SK-N-SH (cell line): Measurements from ENCODE around the gene TRNT1. TPM values are rescaled to one million over a fixed set of nuclear protein-coding genes. Genes with fewer than 3 reads are reported as not detected.

Experiments
- CTCF ChIA-PET: fragments of 300-600, 350-600 bp; formaldehyde crosslinking; extraction: SDS; loops from one replicate; lab custom pipeline; 2021; lab: Yijun Ruan, JAX
- POLR2A ChIA-PET: fragments of 350-600 bp; sonication (Branson Sonifier 250); formaldehyde crosslinking; extraction: SDS; loops from one replicate; lab custom pipeline; 2020; ENCODE audit warnings: antibody characterized with exemption, inconsistent platforms; lab: Yijun Ruan, JAX
- DNase-seq: peaks from one replicate; pipeline ENCODE4 v3.0.0; 2012
- H2AFZ ChIP-seq: fragments of 200-600 bp; sonication (generic); 2 replicates; pipeline ENCODE4 v1.8.1; 2016; ENCODE audit warnings: antibody characterized with exemption, mild to moderate bottlenecking, low read depth
- H3F3A ChIP-seq: fragments of 200-600 bp; sonication (generic); replicated peaks from 2 replicates; pipeline ENCODE3; 2016; ENCODE audit warnings: antibody characterized with exemption, mild to moderate bottlenecking; ENCODE audit not compliant: insufficient read depth
- H3K27ac ChIP-seq, 2 experiments: fragments of 200-500 bp in 1 of 2; fragments of 200-600 bp in 1 of 2; sonication (Bioruptor generic) in 1 of 2; sonication (generic), shearing (Covaris generic) in 1 of 2; 2 replicates each; pipeline versions ENCODE4 v1.5.1 to v1.6.1; 2014 to 2016; ENCODE audit warnings: low read depth in 2 of 2, inconsistent platforms in 1 of 2, low read length in 1 of 2, mild to moderate bottlenecking in 1 of 2, mixed read lengths in 1 of 2
- H3K27me3 ChIP-seq: fragments of 200-600 bp; sonication (generic), shearing (Covaris generic); 2 replicates; pipeline ENCODE4 v1.6.1; 2016; ENCODE audit warnings: mixed run types; ENCODE audit not compliant: insufficient read depth
- H3K36me3 ChIP-seq, 2 experiments: fragments of 200-500 bp in 1 of 2; fragments of 200-600 bp in 1 of 2; sonication (Bioruptor generic) in 1 of 2; sonication (generic) in 1 of 2; replicated peaks in 1 of 2; 2 replicates each; pipeline versions ENCODE3 to v1.5.1; 2014 to 2016; ENCODE audit warnings: low read length in 1 of 2, mild to moderate bottlenecking in 1 of 2; ENCODE audit not compliant: insufficient read depth in 2 of 2, control insufficient read depth in 1 of 2
- H3K4me1 ChIP-seq, 2 experiments: fragments of 200-500 bp in 1 of 2; fragments of 200-600 bp in 1 of 2; sonication (Bioruptor generic) in 1 of 2; sonication (generic), shearing (Covaris generic) in 1 of 2; 2 replicates each; pipeline versions ENCODE4 v1.5.1 to v1.6.1; 2014 to 2016; ENCODE audit warnings: low read depth in 1 of 2, low read length in 1 of 2, mixed run types in 1 of 2; ENCODE audit not compliant: insufficient read depth in 2 of 2, control insufficient read depth in 1 of 2
- H3K4me2 ChIP-seq: fragments of 200-600 bp; sonication (generic), shearing (Covaris generic); 2 replicates; pipeline ENCODE4 v1.6.1; 2017; ENCODE audit warnings: mixed run types
- H3K4me3 ChIP-seq, 2 experiments: fragments of 200-500 bp in 1 of 2; fragments of 200-600 bp in 1 of 2; sonication (Bioruptor generic) in 1 of 2; sonication (generic), shearing (Covaris generic) in 1 of 2; 2 replicates each; pipeline versions ENCODE4 v1.5.1 to v1.8.1; 2014 to 2016; ENCODE audit warnings: low read depth in 2 of 2, inconsistent platforms in 1 of 2, low read length in 1 of 2, mild to moderate bottlenecking in 1 of 2, mixed read lengths in 1 of 2, moderate library complexity in 1 of 2
- H3K79me2 ChIP-seq: fragments of 200-600 bp; sonication (generic); 2 replicates; pipeline ENCODE4 v1.8.1; 2017; ENCODE audit warnings: mild to moderate bottlenecking; ENCODE audit not compliant: insufficient read depth
- H3K9ac ChIP-seq: fragments of 200-600 bp; sonication (generic); 2 replicates; pipeline ENCODE4 v1.6.1; 2017; ENCODE audit warnings: mixed run types
- H3K9me2 ChIP-seq: fragments of 200-600 bp; sonication (generic); 2 replicates; pipeline ENCODE4 v1.6.1; 2017; ENCODE audit warnings: mixed run types
- H3K9me3 ChIP-seq: fragments of 200-600 bp; sonication (generic); 2 replicates; pipeline ENCODE4 v1.6.1; 2017; ENCODE audit warnings: mixed run types, mild to moderate bottlenecking, moderate library complexity
- H4K20me1 ChIP-seq: fragments of 200-600 bp; sonication (generic); 2 replicates; pipeline ENCODE4 v1.6.1; 2017; ENCODE audit warnings: mild to moderate bottlenecking, mixed run types; ENCODE audit not compliant: insufficient read depth
- CHD2 ChIP-seq: fragments of 150-350 bp; IDR thresholded peaks from 2 replicates; pipeline ENCODE4 v1.6.1; 2018; ENCODE audit warnings: low read length; ENCODE audit not compliant: partially characterized antibody
- EP300 ChIP-seq, 2 experiments: IDR thresholded peaks; 2 replicates each; pipeline versions ENCODE4 v1.4.0 to v1.6.1; 2012; ENCODE audit warnings: borderline replicate concordance in 1 of 2, low read depth in 1 of 2, low read length in 1 of 2
- FOXJ3 ChIP-seq: sonication (generic); formaldehyde crosslinking; IDR thresholded peaks from 2 replicates; pipeline ENCODE4 v1.5.1; 2020; ENCODE audit warnings: mild to moderate bottlenecking, missing genetic modification reagents
- FOXM1 ChIP-seq: IDR thresholded peaks from 2 replicates; pipeline ENCODE4 v1.4.0; 2012; ENCODE audit warnings: low read depth, mild to moderate bottlenecking
- GATA2 ChIP-seq: sonication (generic); formaldehyde crosslinking; IDR thresholded peaks from 2 replicates; pipeline ENCODE4 v1.5.0; 2020; ENCODE audit warnings: mild to moderate bottlenecking, missing genetic modification reagents
- JUND ChIP-seq: IDR thresholded peaks from 2 replicates; pipeline ENCODE4 v1.4.0; 2012
- MXI1 ChIP-seq: IDR thresholded peaks from 2 replicates; pipeline ENCODE4 v1.6.1; 2012; ENCODE audit warnings: mild to moderate bottlenecking, low read depth, low read length, improper control_type of control experiment
- NRF1 ChIP-seq: IDR thresholded peaks from 2 replicates; pipeline ENCODE4 v1.6.1; 2012; ENCODE audit warnings: low read depth, mild to moderate bottlenecking, low read length
- POLR2AphosphoS5 ChIP-seq: IDR thresholded peaks from 2 replicates; pipeline ENCODE4 v1.6.1; 2012; ENCODE audit warnings: low read depth, low read length
- RCOR1 ChIP-seq: fragments of 150-350 bp; IDR thresholded peaks from 2 replicates; pipeline ENCODE4 v1.6.1; 2017; ENCODE audit warnings: antibody characterized with exemption, low read length
- RFX5 ChIP-seq: IDR thresholded peaks from 2 replicates; pipeline ENCODE4 v1.6.1; 2012; ENCODE audit warnings: mild to moderate bottlenecking, improper control_type of control experiment, low read length
- RXRA ChIP-seq: IDR thresholded peaks from 2 replicates; pipeline ENCODE4 v1.4.0; 2012; ENCODE audit warnings: low read depth, mild to moderate bottlenecking, borderline replicate concordance
- SIN3A ChIP-seq: IDR thresholded peaks from 2 replicates; pipeline ENCODE4 v1.6.1; 2012; ENCODE audit warnings: low read depth, mild to moderate bottlenecking, low read length, moderate library complexity, borderline replicate concordance
- TAF1 ChIP-seq: IDR thresholded peaks from 2 replicates; pipeline ENCODE4 v1.6.1; 2012; ENCODE audit warnings: low read depth, mild to moderate bottlenecking, low read length, moderate library complexity, borderline replicate concordance
- TCF12 ChIP-seq: IDR thresholded peaks from 2 replicates; pipeline ENCODE4 v1.4.0; 2012
- TEAD4 ChIP-seq: IDR thresholded peaks from 2 replicates; pipeline ENCODE4 v1.4.0; 2012; ENCODE audit warnings: mild to moderate bottlenecking, borderline replicate concordance; ENCODE audit not compliant: insufficient read depth
- YY1 ChIP-seq: IDR thresholded peaks from 2 replicates; pipeline ENCODE4 v1.4.0; 2012; ENCODE audit warnings: low read depth, mild to moderate bottlenecking
- WGBS: methylation state at CpG from one replicate; pipeline ENCODE4 v1.1.6; 2017; ENCODE audit warnings: low lambda C conversion rate; 5-methylcytosine and 5-hydroxymethylcytosine counted together
- polyA plus RNA-seq, 3 experiments: library from polyadenylated mRNA; depleted of rRNA; stranded (reverse); fragments of >200 nt; gene quantifications; 2 replicates each; pipeline ENCODE4 v1.2.3, GENCODE V29; 2012
- TF ChIP-seq, protein P1 (sequence below): IDR thresholded peaks from 2 replicates; pipeline ENCODE4 v1.4.0; 2012; ENCODE audit warnings: low read depth, borderline replicate concordance
- TF ChIP-seq, protein P2 (sequence below): IDR thresholded peaks from 2 replicates; pipeline ENCODE4; 2012
- TF ChIP-seq, protein P3 (sequence below): IDR thresholded peaks from 2 replicates; pipeline ENCODE4 v1.6.1; 2012; ENCODE audit warnings: mild to moderate bottlenecking, low read depth, low read length, moderate library complexity
- TF ChIP-seq, protein P4 (sequence below): fragments of 150-350 bp; IDR thresholded peaks from 2 replicates; pipeline ENCODE4 v1.6.1; 2016; ENCODE audit warnings: mild to moderate bottlenecking, low read depth, low read length

Gene TRNT1
- polyA plus RNA-seq, 1 of the 3 experiments (the other 2 are of a cell fraction): 7.4 TPM

DNA sequence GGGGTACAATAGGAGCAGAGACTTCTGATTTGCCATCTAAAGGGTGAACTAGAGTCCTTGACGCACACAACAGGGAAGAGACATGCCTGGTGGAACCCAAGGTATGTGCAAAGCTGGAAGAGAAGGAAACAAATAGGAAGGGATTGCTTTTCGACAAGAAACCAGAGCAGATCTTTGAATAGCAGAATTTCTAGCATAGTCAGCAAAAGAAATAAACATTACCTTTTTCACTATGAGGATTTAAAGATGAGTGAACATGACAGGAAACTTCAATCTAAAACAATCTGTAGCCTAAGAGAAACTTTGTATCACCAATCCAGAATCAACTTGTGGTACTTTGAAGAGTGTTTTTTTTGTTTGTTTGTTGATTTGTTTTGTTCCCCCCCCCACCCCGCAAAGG, 21.5 kb upstream of the TRNT1 start:
- H3K36me3 ChIP-seq: no peaks in the 10 kb centered on the region
- DNase-seq: no peak
- no peaks in the 10 kb centered on the region for H3K27me3 ChIP-seq
- H3K79me2 ChIP-seq: no peaks in the 10 kb centered on the region
- H3K4me1 ChIP-seq: no peaks in the 10 kb centered on the region
- no peaks in the 10 kb centered on the region for H4K20me1 ChIP-seq
- ChIA-PET POLR2A (no interaction called here), CTCF (interaction anchor here (1.0 kb wide), 1 partner anchor 10 kb away, joined by 3 read pairs; no protein-coding TSS in a partner anchor)
- no peaks in the 10 kb centered on the region for H3K9me2 ChIP-seq
- no peaks in the 10 kb centered on the region for H3F3A ChIP-seq
- H3K9ac ChIP-seq: no peak overlapping the region
- TF ChIP-seq TCF12 (no peak), POLR2AphosphoS5 (no peak), TAF1 (no peak), RFX5 (no peak), FOXM1 (no peak), RCOR1 (no peak), MXI1 (no peak), TEAD4 (no peak), JUND (no peak), YY1 (no peak), SIN3A (no peak)
- TF ChIP-seq, protein P1, sequence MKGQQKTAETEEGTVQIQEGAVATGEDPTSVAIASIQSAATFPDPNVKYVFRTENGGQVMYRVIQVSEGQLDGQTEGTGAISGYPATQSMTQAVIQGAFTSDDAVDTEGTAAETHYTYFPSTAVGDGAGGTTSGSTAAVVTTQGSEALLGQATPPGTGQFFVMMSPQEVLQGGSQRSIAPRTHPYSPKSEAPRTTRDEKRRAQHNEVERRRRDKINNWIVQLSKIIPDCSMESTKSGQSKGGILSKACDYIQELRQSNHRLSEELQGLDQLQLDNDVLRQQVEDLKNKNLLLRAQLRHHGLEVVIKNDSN: no peak
- TF ChIP-seq, protein P2, sequence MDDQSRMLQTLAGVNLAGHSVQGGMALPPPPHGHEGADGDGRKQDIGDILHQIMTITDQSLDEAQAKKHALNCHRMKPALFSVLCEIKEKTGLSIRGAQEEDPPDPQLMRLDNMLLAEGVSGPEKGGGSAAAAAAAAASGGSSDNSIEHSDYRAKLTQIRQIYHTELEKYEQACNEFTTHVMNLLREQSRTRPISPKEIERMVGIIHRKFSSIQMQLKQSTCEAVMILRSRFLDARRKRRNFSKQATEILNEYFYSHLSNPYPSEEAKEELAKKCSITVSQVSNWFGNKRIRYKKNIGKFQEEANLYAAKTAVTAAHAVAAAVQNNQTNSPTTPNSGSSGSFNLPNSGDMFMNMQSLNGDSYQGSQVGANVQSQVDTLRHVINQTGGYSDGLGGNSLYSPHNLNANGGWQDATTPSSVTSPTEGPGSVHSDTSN: no peak
- no peak overlapping the region for H3K27ac ChIP-seq
- WGBS: 42% methylated on average over 3 of the region's 3 CpGs
- H2AFZ ChIP-seq: no peak overlapping the region
- H3K9me3 ChIP-seq: no peaks in the 10 kb centered on the region
- no peak overlapping the region for H3K4me2 ChIP-seq
- H3K4me3 ChIP-seq: no peak overlapping the region

DNA sequence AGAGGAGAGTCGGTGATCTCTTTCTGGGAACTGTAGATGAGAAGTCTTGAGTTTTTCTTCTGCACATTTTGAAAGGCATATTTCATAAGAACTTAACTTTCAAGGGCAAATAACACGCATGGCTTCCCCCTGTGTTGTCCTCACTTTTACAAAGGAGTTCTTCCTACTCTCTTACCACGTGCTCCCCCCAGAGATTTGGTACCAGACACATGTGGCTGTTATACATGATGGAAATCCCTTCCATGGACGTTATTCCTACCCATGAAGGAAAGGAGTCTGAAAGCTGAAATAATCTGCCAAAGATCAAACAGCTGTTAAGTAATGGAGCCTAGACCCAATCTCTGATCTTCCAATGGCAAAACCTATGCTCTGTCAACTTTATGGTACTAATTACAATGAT, 20.9 kb upstream of the TRNT1 start:
- Histone ChIP-seq H3K9ac (no peak overlapping the region), H3K36me3 (no peaks in the 10 kb centered on the region), H3K4me1 (no peaks in the 10 kb centered on the region), H3K79me2 (no peaks in the 10 kb centered on the region), H3K27ac (no peak overlapping the region), H3K4me3 (no peak overlapping the region), H3F3A (no peaks in the 10 kb centered on the region), H3K9me2 (no peaks in the 10 kb centered on the region)
- ChIA-PET POLR2A (no interaction called here), CTCF (interaction anchor here (1.0 kb wide), 1 partner anchor 9 kb away, joined by 3 read pairs; no protein-coding TSS in a partner anchor)
- DNase-seq: no peak
- WGBS: 40% methylated on average over 4 of the region's 4 CpGs
- TF ChIP-seq TCF12: no peak
- no peak for TF ChIP-seq POLR2AphosphoS5
- TF ChIP-seq CHD2: no peak
- TF ChIP-seq, protein P3, sequence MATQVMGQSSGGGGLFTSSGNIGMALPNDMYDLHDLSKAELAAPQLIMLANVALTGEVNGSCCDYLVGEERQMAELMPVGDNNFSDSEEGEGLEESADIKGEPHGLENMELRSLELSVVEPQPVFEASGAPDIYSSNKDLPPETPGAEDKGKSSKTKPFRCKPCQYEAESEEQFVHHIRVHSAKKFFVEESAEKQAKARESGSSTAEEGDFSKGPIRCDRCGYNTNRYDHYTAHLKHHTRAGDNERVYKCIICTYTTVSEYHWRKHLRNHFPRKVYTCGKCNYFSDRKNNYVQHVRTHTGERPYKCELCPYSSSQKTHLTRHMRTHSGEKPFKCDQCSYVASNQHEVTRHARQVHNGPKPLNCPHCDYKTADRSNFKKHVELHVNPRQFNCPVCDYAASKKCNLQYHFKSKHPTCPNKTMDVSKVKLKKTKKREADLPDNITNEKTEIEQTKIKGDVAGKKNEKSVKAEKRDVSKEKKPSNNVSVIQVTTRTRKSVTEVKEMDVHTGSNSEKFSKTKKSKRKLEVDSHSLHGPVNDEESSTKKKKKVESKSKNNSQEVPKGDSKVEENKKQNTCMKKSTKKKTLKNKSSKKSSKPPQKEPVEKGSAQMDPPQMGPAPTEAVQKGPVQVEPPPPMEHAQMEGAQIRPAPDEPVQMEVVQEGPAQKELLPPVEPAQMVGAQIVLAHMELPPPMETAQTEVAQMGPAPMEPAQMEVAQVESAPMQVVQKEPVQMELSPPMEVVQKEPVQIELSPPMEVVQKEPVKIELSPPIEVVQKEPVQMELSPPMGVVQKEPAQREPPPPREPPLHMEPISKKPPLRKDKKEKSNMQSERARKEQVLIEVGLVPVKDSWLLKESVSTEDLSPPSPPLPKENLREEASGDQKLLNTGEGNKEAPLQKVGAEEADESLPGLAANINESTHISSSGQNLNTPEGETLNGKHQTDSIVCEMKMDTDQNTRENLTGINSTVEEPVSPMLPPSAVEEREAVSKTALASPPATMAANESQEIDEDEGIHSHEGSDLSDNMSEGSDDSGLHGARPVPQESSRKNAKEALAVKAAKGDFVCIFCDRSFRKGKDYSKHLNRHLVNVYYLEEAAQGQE: no peak
- no peak for TF ChIP-seq TEAD4
- no peak for TF ChIP-seq FOXJ3 (CRISPR knock-in tag)
- TF ChIP-seq RXRA: no peak
- TF ChIP-seq, protein P4, sequence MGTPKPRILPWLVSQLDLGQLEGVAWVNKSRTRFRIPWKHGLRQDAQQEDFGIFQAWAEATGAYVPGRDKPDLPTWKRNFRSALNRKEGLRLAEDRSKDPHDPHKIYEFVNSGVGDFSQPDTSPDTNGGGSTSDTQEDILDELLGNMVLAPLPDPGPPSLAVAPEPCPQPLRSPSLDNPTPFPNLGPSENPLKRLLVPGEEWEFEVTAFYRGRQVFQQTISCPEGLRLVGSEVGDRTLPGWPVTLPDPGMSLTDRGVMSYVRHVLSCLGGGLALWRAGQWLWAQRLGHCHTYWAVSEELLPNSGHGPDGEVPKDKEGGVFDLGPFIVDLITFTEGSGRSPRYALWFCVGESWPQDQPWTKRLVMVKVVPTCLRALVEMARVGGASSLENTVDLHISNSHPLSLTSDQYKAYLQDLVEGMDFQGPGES: no peak
- no peak for TF ChIP-seq TAF1
- TF ChIP-seq NRF1: no peak
- TF ChIP-seq EP300 (IDR thresholded peaks at IDR 0.05; ENCODE audit: borderline replicate concordance in 1 of 2, low read depth in 1 of 2, low read length in 1 of 2): no peak
- no peak for TF ChIP-seq GATA2 (CRISPR knock-in tag)
- TF ChIP-seq, protein P2: no peak
- TF ChIP-seq, all 33 proteins: peak for 0
- Histone ChIP-seq H3K27me3 (no peaks in the 10 kb centered on the region), H2AFZ (no peak overlapping the region), H4K20me1 (no peaks in the 10 kb centered on the region), H3K4me2 (no peak overlapping the region), H3K9me3 (no peaks in the 10 kb centered on the region)
